ENCODE results near the gene CCDC82.

CCDC82 gene

GRCh38 chr11:96396637-96397036, 6.9 kb upstream of the CCDC82 start:
- no peak for TF ChIP-seq CTCF (IDR thresholded peaks at IDR 0.05)
- no peak for TF ChIP-seq ZFX (IDR thresholded peaks at IDR 0.05; ENCODE audit: borderline replicate concordance)
- no peak overlapping the region for H3K27ac ChIP-seq

- no peak for TF ChIP-seq ZFX (IDR thresholded peaks at IDR 0.05; ENCODE audit: borderline replicate concordance)
- TF ChIP-seq CTCF (IDR thresholded peaks at IDR 0.05): no peak
- no peak overlapping the region for H3K27ac ChIP-seq
Measured at GRCh38 chr11:96394773-96395172, 5.1 kb upstream of the CCDC82 start.

GRCh38 chr11:96393753-96394348, 4.1 kb upstream of the CCDC82 start:
- peak; percentile 85 for TF ChIP-seq CTCF (IDR thresholded peaks at IDR 0.05)
- no peak for TF ChIP-seq ZFX (IDR thresholded peaks at IDR 0.05; ENCODE audit: borderline replicate concordance)
- H3K27ac ChIP-seq: no peak overlapping the region

- TF ChIP-seq CTCF (IDR thresholded peaks at IDR 0.05) (peak; percentile 11; the same call in 1 of the 2 replicates), ZFX (IDR thresholded peaks at IDR 0.05; ENCODE audit: borderline replicate concordance) (no peak)
- no peak overlapping the region for H3K27ac ChIP-seq
Measured at GRCh38 chr11:96391698-96392307, 2.1 kb upstream of the CCDC82 start.

- no peak overlapping the region for H3K27ac ChIP-seq
- TF ChIP-seq ZFX (IDR thresholded peaks at IDR 0.05; ENCODE audit: borderline replicate concordance): no peak
- no peak for TF ChIP-seq CTCF (IDR thresholded peaks at IDR 0.05)
Measured at GRCh38 chr11:96390488-96390792, 728 bp upstream of the CCDC82 start.

- no peak for TF ChIP-seq ZFX (IDR thresholded peaks at IDR 0.05; ENCODE audit: borderline replicate concordance)
- no peak for TF ChIP-seq CTCF (IDR thresholded peaks at IDR 0.05)
- H3K27ac ChIP-seq: no peak overlapping the region
Measured at GRCh38 chr11:96388891-96389719, 607 bp downstream of the CCDC82 start.

- no peak for TF ChIP-seq CTCF (IDR thresholded peaks at IDR 0.05)
- no peak for TF ChIP-seq ZFX (IDR thresholded peaks at IDR 0.05; ENCODE audit: borderline replicate concordance)
- H3K27ac ChIP-seq: no peak overlapping the region
Measured at GRCh38 chr11:96385187-96385586, 4.5 kb downstream of the CCDC82 start.
